K562 (cell line): ENCODE measurements around the gene SRSF1. TPM values are rescaled to one million over a fixed set of nuclear protein-coding genes. Genes with fewer than 3 reads are reported as not detected.

ENCODE experiments used
- ATAC-seq: fragments of 200-7000 bp; cut with Tn5 transposase; 3 replicates; pipeline ENCODE4 v1.9.1; 2020; ENCODE audit warnings: moderate library complexity
- BruUV-seq: library from RNA; stranded (reverse); fragments of 400-500 nt; replicated peaks from 2 replicates; lab custom pipeline; 2021; lab: Mats Ljungman, UMichigan
- CTCF ChIA-PET: fragments of 300-600 bp; formaldehyde crosslinking; extraction: SDS; loops from one replicate; lab custom pipeline; 2021; ENCODE audit warnings: low intra/inter-chr PET ratio; lab: Yijun Ruan, JAX
- POLR2A ChIA-PET: fragments of 300-600, 350-650 bp; sonication (Branson Sonifier 250); formaldehyde crosslinking; extraction: SDS; loops from one replicate; lab custom pipeline; 2021; ENCODE audit warnings: antibody characterized with exemption, inconsistent platforms; lab: Yijun Ruan, JAX
- DNase-seq, 4 experiments: peaks; one replicate each; pipeline versions ENCODE4 v3.0.0 to v3.0.0-alpha.2; 2011 to 2018; ENCODE audit warnings: low spot score in 3 of 4, mixed read lengths in 3 of 4; ENCODE audit errors: extremely low read depth in 1 of 4
- FAIRE-seq: peaks from 2 replicates; lab custom pipeline; 2011; peaks lifted over from hg19 to GRCh38; lab: Jason Lieb, UNC
- H2AFZ ChIP-seq: 2 replicates; pipeline ENCODE4 v1.6.0; 2011; ENCODE audit warnings: low read depth, low read length, control low read depth, inconsistent platforms
- H3K27ac ChIP-seq: fragments of 200-600 bp; 3 replicates; pipeline ENCODE4 v1.8.0; 2011; ENCODE audit warnings: low read depth, mild to moderate bottlenecking, control low read depth, inconsistent platforms, low read length, moderate library complexity, mixed read lengths; ENCODE audit errors: extremely low read depth
- H3K27me3 ChIP-seq, 2 experiments: fragments of 300-600 bp in 1 of 2; 2 replicates in 1 of 2; 3 replicates in 1 of 2; pipeline versions ENCODE4 v1.6.0 to v1.8.0; 2011; ENCODE audit warnings: inconsistent platforms in 2 of 2, low read length in 2 of 2, mild to moderate bottlenecking in 1 of 2, mixed read lengths in 1 of 2, moderate library complexity in 1 of 2; ENCODE audit not compliant: control insufficient read depth in 2 of 2, insufficient read depth in 2 of 2
- H3K36me3 ChIP-seq: fragments of 300-600 bp; 3 replicates; pipeline ENCODE4 v1.8.0; 2011; ENCODE audit warnings: mild to moderate bottlenecking, low read length, inconsistent platforms; ENCODE audit not compliant: control insufficient read depth, insufficient read depth
- H3K4me1 ChIP-seq, 2 experiments: fragments of 200-600 bp in 1 of 2; replicated peaks in 1 of 2; 2 replicates in 1 of 2; 3 replicates in 1 of 2; pipeline versions ENCODE4 v1.5.1 to v1.8.0; 2011; ENCODE audit warnings: inconsistent platforms in 2 of 2, low read length in 2 of 2, mild to moderate bottlenecking in 1 of 2, mixed read lengths in 1 of 2, moderate library complexity in 1 of 2; ENCODE audit not compliant: control insufficient read depth in 2 of 2, insufficient read depth in 2 of 2
- H3K4me2 ChIP-seq: 2 replicates; pipeline ENCODE4 v1.6.1; 2011; ENCODE audit warnings: low read length, control low read depth, inconsistent platforms, mixed read lengths; ENCODE audit not compliant: insufficient read depth
- H3K4me3 ChIP-seq: fragments of 200-600 bp; sonication (generic), shearing (Covaris generic); 2 replicates; pipeline ENCODE4 v1.5.1; 2016; ENCODE audit warnings: control low read depth, inconsistent platforms
- H3K79me2 ChIP-seq: fragments of 200-600 bp; 3 replicates; pipeline ENCODE4 v1.8.0; 2011; ENCODE audit warnings: low read length, inconsistent platforms; ENCODE audit not compliant: control insufficient read depth, insufficient read depth
- H3K9ac ChIP-seq, 2 experiments: 2 replicates each; pipeline versions ENCODE4 v1.6.0 to v1.6.1; 2011; ENCODE audit warnings: low read depth in 2 of 2, low read length in 2 of 2, control low read depth in 1 of 2, inconsistent platforms in 1 of 2, mild to moderate bottlenecking in 1 of 2, mixed read lengths in 1 of 2; ENCODE audit not compliant: insufficient read depth in 1 of 2
- H3K9me1 ChIP-seq: one replicate; pipeline ENCODE4 v1.6.0; 2011; ENCODE audit warnings: inconsistent platforms, mild to moderate bottlenecking, low read length, moderate library complexity; ENCODE audit not compliant: control insufficient read depth, insufficient read depth
- H3K9me3 ChIP-seq: replicated peaks from 2 replicates; pipeline ENCODE4 v1.5.1; 2011; ENCODE audit warnings: low read depth, low read length, inconsistent platforms; ENCODE audit not compliant: control insufficient read depth, insufficient read depth
- H4K20me1 ChIP-seq: replicated peaks from 2 replicates; pipeline ENCODE4 v1.6.1; 2011; ENCODE audit warnings: low read length, inconsistent platforms, mixed read lengths; ENCODE audit not compliant: control insufficient read depth, insufficient read depth
- ARID1B ChIP-seq: fragments of 450-650 bp; IDR thresholded peaks from 2 replicates; pipeline ENCODE4 v1.6.1; 2016; ENCODE audit warnings: antibody characterized with exemption, mild to moderate bottlenecking, inconsistent platforms
- ARID2 ChIP-seq: fragments of 450-650 bp; IDR thresholded peaks from 2 replicates; pipeline ENCODE4 v1.6.1; 2017; ENCODE audit warnings: antibody characterized with exemption, mild to moderate bottlenecking
- E2F3 ChIP-seq: fragments of 250-450 bp; sonication (Bioruptor Pico); IDR thresholded peaks from 2 replicates; pipeline ENCODE4 v1.4.0; 2020; ENCODE audit warnings: mild to moderate bottlenecking
- ELF1 ChIP-seq: fragments of 200-800 bp; sonication (Bioruptor generic); IDR thresholded peaks from 2 replicates; pipeline ENCODE4 v1.6.1; 2016; ENCODE audit warnings: missing genetic modification characterization, missing compliant biosample characterization
- FOXA3 ChIP-seq, 2 experiments: fragments of 450-650 bp in 1 of 2; sonication (generic) in 1 of 2; formaldehyde crosslinking; IDR thresholded peaks in 1 of 2; conservative IDR thresholded peaks in 1 of 2; 2 replicates each; pipeline versions ENCODE4 v1.4.0 to v1.8.0; 2020 to 2022; ENCODE audit warnings: mild to moderate bottlenecking in 2 of 2, missing genetic modification reagents in 1 of 2
- HDAC2 ChIP-seq: fragments of 450-650 bp; IDR thresholded peaks from 2 replicates; pipeline ENCODE4 v1.6.1; 2016; ENCODE audit warnings: mild to moderate bottlenecking
- NBN ChIP-seq: fragments of 450-650 bp; IDR thresholded peaks from 2 replicates; pipeline ENCODE4 v1.6.1; 2016; ENCODE audit warnings: low read depth, mild to moderate bottlenecking
- NONO ChIP-seq, 2 experiments: fragments of 200-400 bp in 1 of 2; fragments of 450-650 bp in 1 of 2; formaldehyde crosslinking in 1 of 2; IDR thresholded peaks; 2 replicates each; pipeline ENCODE4 v1.6.1; 2017; ENCODE audit warnings: low read depth in 2 of 2, mild to moderate bottlenecking in 2 of 2, moderate library complexity in 2 of 2, low read length in 1 of 2
- TEAD2 ChIP-seq: fragments of 450-650 bp; IDR thresholded peaks from 2 replicates; pipeline ENCODE4 v1.6.1; 2016; ENCODE audit warnings: missing genetic modification characterization, control low read depth, missing compliant biosample characterization
- U2AF2 ChIP-seq: fragments of 200-400 bp; formaldehyde crosslinking; optimal IDR thresholded peaks from 2 replicates; pipeline ENCODE3; 2017; ENCODE audit warnings: low read depth, mild to moderate bottlenecking, low read length
- ZNF12 ChIP-seq: sonication (generic); formaldehyde crosslinking; IDR thresholded peaks from 2 replicates; pipeline ENCODE4 v1.4.0; 2020; ENCODE audit warnings: mild to moderate bottlenecking, missing genetic modification reagents
- WGBS: fragments of 100-300 bp; shearing (Covaris generic); methylation state at CpG from one replicate; pipeline ENCODE4 v1.1.6; 2016; ENCODE audit warnings: low coverage, mixed read lengths; ENCODE audit not compliant: insufficient coverage; ENCODE audit errors: missing lambda C conversion rate; 5-methylcytosine and 5-hydroxymethylcytosine counted together
- in situ Hi-C: fragments of 300-500 bp; cut with MboI; formaldehyde crosslinking; loops from 4 replicates; pipeline ENCODE4 v1.15.0; 2018; ENCODE audit warnings: inconsistent platforms, mixed read lengths
- intact Hi-C: fragments of 100-400 bp; cut with micrococcal nuclease; formaldehyde crosslinking; loops from 2 replicates; pipeline ENCODE4 v1.14.2; 2022
- polyA plus RNA-seq, 8 experiments: library from polyadenylated mRNA; depleted of rRNA in 4 of 8; stranded (reverse) in 5 of 8; unstranded in 3 of 8; fragments of >200 nt; fragmentation: Nextera tagmentation in 2 of 8; fragmentation: Illumina TruSeq in 1 of 8; extraction: Ambion mirVana in 2 of 8; extraction: Trizol in 1 of 8; gene quantifications; 2 replicates each; pipeline versions ENCODE4 v1.2.1 to v1.2.3, GENCODE V29; 2011 to 2014; ENCODE audit warnings: inconsistent platforms in 1 of 8, missing spikeins in 1 of 8
- total RNA-seq, 7 experiments: library from RNA; depleted of rRNA in 6 of 7; stranded (reverse); fragments of >200 nt in 6 of 7; fragmentation: Illumina TruSeq in 2 of 7; extraction: Trizol in 2 of 7; gene quantifications; 2 replicates each; pipeline versions ENCODE4 v1.2.1 to v1.2.3, GENCODE V29; 2011 to 2021; ENCODE audit warnings: low replicate concordance in 1 of 7
- TF ChIP-seq, protein P1 (sequence below): fragments of 150-350 bp; conservative IDR thresholded peaks from 2 replicates; pipeline ENCODE4 v1.6.1; 2014; ENCODE audit warnings: low read length
- TF ChIP-seq, protein P2 (sequence below): sonication (generic); formaldehyde crosslinking; IDR thresholded peaks from 2 replicates; pipeline ENCODE4 v1.8.0; 2023; ENCODE audit warnings: mild to moderate bottlenecking, missing genetic modification reagents
- TF ChIP-seq, protein P3 (sequence below): fragments of 450-650 bp; formaldehyde crosslinking; IDR thresholded peaks from 2 replicates; pipeline ENCODE4 v1.4.0; 2022; ENCODE audit warnings: missing genetic modification characterization
- TF ChIP-seq, protein P4 (sequence below): fragments of 250-450 bp; sonication (Bioruptor Pico); IDR thresholded peaks from 2 replicates; pipeline ENCODE4 v1.8.0; 2021; ENCODE audit warnings: mild to moderate bottlenecking, moderate library complexity

Gene SRSF1
- total and polyA plus RNA-seq, 9 of the 15 experiments (the other 6 are each of a cell fraction or from before 2014, with no cell fraction given) = 77.8 to 559 (median 442) TPM

DNA sequence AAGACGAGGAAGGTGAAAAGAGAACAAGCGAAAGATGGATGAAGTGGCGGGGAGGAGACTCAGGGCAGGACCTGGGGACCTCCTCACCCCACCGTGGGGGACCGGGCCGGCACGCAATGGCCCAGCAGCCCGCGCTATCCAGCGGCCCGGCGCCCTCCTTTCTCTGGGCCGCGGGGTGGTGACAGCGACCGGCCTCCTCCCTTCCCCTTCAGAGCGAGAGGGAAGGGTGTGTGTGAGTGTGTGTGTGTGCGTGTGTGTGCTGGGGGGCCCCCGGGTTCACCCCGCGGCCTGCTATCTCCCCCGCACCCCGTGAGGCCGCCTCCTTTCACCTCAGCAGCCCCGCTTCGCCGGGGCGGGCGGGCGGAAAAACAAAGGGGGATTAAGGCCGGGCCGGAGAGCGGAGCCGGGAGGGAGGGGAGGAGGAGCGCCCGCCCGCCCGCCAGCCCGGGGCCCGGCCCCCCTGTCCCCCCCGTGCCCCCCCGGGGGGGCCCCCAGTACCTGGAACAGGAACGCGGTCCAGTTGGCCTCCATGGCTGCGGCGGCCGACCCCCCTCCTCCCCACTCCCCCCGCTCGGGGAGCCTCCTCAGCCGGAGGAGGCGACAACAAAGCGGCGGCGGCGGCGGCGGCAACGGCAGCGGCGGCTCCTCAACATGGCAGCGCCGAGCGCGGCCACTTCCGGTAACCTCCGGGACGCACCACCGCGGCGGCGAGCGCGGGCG lies 19.3 kb downstream of the SRSF1 start, which contains the start of gene VEZF1:
TSS of gene VEZF1 (minus strand) at position 674 of the 720 bp plus-strand sequence. CDS start at position 531, 143 bp downstream.
- Histone ChIP-seq H4K20me1 (peaks cover 5% of the 10 kb centered on the region; the same call in 1 of the 2 replicates), H3K4me3 (peak within 1 kb of the TSS; percentile 75), H3K9me3 (no peaks in the 10 kb centered on the region), H3K4me2 (peak within 1 kb of the TSS; percentile 98), H3K27me3 (no peaks in the 10 kb centered on the region), H3K4me1 (peaks cover 12 to 36% of the 10 kb centered on the region in 2 experiments; a peak in 3 of 5 replicates), H3K36me3 (peaks cover 25% of the 10 kb centered on the region), H2AFZ (peak within 1 kb of the TSS; percentile 98), H3K79me2 (peaks cover 50% of the 10 kb centered on the region), H3K9ac (peak within 1 kb of the TSS; percentile 73 to 96), H3K9me1 (no peaks in the 10 kb centered on the region), H3K27ac (peak within 1 kb of the TSS; percentile 78)
- CTCF ChIA-PET = interaction anchor here (0.6 kb wide), 2 partner anchors 26 to 1973 kb away, joined by 4 read pairs; no protein-coding TSS in a partner anchor
- ATAC-seq (peak; percentile 77), DNase-seq (peak; percentile 84 to 95 (median 90)), FAIRE-seq (no peak)
- intact Hi-C loops (loop anchor here (2.0 kb wide), 1 partner anchor 39 kb away; no protein-coding TSS in a partner anchor), in situ Hi-C loops (no loop called here)
- 2% methylated on average over 9 of the region's 74 CpGs for WGBS
- BruUV-seq = no TSS peak
- POLR2A ChIA-PET = interaction anchor here (0.6 to 3.5 kb wide), 7 partner anchors 8 to 83 kb away, joined by 3 to 30 read pairs (median 3); partner anchors contain the start of gene SRSF1
- TF ChIP-seq ARID2 (no peak), NONO (IDR thresholded peaks at IDR 0.05; ENCODE audit: low read depth in 2 of 2, low read length in 1 of 2) (peak in 1 of 2 experiments; percentile 34; a peak in 1 of 4 replicates), E2F3 (CRISPR knock-in tag) (0 out of 2 replicates have a peak, but pooled peaks have one; percentile 13), ARID1B (peak; percentile 50; the same call in 1 of the 2 replicates), ELF1 (tag) (peak; percentile 96), NBN (no peak), U2AF2 (no peak), ZNF12 (CRISPR knock-in tag) (no peak), HDAC2 (no peak), FOXA3 (CRISPR knock-in tag; conservative IDR thresholded peaks at IDR 0.05 in 1 of 2, IDR thresholded peaks at IDR 0.05 in 1 of 2) (no peak; a peak in 1 of 4 replicates), TEAD2 (tag) (no peak)
- TF ChIP-seq, protein P1, sequence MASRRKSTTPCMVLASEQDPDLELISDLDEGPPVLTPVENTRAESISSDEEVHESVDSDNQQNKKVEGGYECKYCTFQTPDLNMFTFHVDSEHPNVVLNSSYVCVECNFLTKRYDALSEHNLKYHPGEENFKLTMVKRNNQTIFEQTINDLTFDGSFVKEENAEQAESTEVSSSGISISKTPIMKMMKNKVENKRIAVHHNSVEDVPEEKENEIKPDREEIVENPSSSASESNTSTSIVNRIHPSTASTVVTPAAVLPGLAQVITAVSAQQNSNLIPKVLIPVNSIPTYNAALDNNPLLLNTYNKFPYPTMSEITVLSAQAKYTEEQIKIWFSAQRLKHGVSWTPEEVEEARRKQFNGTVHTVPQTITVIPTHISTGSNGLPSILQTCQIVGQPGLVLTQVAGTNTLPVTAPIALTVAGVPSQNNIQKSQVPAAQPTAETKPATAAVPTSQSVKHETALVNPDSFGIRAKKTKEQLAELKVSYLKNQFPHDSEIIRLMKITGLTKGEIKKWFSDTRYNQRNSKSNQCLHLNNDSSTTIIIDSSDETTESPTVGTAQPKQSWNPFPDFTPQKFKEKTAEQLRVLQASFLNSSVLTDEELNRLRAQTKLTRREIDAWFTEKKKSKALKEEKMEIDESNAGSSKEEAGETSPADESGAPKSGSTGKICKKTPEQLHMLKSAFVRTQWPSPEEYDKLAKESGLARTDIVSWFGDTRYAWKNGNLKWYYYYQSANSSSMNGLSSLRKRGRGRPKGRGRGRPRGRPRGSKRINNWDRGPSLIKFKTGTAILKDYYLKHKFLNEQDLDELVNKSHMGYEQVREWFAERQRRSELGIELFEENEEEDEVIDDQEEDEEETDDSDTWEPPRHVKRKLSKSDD = no peak
- TF ChIP-seq, protein P2, sequence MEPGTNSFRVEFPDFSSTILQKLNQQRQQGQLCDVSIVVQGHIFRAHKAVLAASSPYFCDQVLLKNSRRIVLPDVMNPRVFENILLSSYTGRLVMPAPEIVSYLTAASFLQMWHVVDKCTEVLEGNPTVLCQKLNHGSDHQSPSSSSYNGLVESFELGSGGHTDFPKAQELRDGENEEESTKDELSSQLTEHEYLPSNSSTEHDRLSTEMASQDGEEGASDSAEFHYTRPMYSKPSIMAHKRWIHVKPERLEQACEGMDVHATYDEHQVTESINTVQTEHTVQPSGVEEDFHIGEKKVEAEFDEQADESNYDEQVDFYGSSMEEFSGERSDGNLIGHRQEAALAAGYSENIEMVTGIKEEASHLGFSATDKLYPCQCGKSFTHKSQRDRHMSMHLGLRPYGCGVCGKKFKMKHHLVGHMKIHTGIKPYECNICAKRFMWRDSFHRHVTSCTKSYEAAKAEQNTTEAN = no peak
- TF ChIP-seq, protein P3, sequence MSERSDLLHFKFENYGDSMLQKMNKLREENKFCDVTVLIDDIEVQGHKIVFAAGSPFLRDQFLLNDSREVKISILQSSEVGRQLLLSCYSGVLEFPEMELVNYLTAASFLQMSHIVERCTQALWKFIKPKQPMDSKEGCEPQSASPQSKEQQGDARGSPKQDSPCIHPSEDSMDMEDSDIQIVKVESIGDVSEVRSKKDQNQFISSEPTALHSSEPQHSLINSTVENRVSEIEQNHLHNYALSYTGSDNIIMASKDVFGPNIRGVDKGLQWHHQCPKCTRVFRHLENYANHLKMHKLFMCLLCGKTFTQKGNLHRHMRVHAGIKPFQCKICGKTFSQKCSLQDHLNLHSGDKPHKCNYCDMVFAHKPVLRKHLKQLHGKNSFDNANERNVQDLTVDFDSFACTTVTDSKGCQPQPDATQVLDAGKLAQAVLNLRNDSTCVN (CRISPR knock-in tag) = no peak
- TF ChIP-seq, protein P4, sequence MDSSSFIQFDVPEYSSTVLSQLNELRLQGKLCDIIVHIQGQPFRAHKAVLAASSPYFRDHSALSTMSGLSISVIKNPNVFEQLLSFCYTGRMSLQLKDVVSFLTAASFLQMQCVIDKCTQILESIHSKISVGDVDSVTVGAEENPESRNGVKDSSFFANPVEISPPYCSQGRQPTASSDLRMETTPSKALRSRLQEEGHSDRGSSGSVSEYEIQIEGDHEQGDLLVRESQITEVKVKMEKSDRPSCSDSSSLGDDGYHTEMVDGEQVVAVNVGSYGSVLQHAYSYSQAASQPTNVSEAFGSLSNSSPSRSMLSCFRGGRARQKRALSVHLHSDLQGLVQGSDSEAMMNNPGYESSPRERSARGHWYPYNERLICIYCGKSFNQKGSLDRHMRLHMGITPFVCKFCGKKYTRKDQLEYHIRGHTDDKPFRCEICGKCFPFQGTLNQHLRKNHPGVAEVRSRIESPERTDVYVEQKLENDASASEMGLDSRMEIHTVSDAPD (CRISPR knock-in tag) = no peak
